ENCODE results near the gene IFIT2. TPM values are rescaled to one million over a fixed set of nuclear protein-coding genes. Genes with fewer than 3 reads are reported as not detected.

Gene IFIT2
- total RNA-seq, 4 donors from 2014 or later: 0.67 to 2.2 (median 1.9) TPM

- DNase-seq (ENCODE audit: low spot score in 2 of 2): no peak
- 72 to 75% methylated on average over 6 of the region's 6 CpGs for WGBS, 2 donors
- intact Hi-C loops (cut with DNase I; ENCODE audit: low total_unique reads): no loop called here
- no peak for TF ChIP-seq CTCF (IDR thresholded peaks at IDR 0.05)
- TF ChIP-seq POLR2A (IDR thresholded peaks at IDR 0.05): no peak
- H3K4me3 ChIP-seq (ENCODE audit: low read depth, poor library complexity, severe bottlenecking): no peak overlapping the region
These were observed 35.6 kb downstream of the IFIT2 start for GRCh38 chr10:89337484-89337883.

GRCh38 chr10:89338713-89339112 lies 36.9 kb downstream of the IFIT2 start:
- intact Hi-C loops (cut with DNase I; ENCODE audit: low total_unique reads): no loop called here
- TF ChIP-seq POLR2A (IDR thresholded peaks at IDR 0.05) (no peak), CTCF (IDR thresholded peaks at IDR 0.05) (no peak)
- no peak overlapping the region for H3K4me3 ChIP-seq (ENCODE audit: low read depth, poor library complexity, severe bottlenecking)
- 95 to 98% methylated on average over 3 of the region's 3 CpGs for WGBS, 2 donors
- no peak for DNase-seq (ENCODE audit: low spot score in 2 of 2)

GRCh38 chr10:89339875-89340274 lies 38.0 kb downstream of the IFIT2 start:
- no peak overlapping the region for H3K4me3 ChIP-seq (ENCODE audit: low read depth, poor library complexity, severe bottlenecking)
- intact Hi-C loops (cut with DNase I; ENCODE audit: low total_unique reads): no loop called here
- WGBS, 2 donors: 74 to 96% methylated on average over 3 to 4 of the region's 4 CpGs
- no peak for DNase-seq (ENCODE audit: low spot score in 2 of 2)
- TF ChIP-seq CTCF (IDR thresholded peaks at IDR 0.05) (no peak), POLR2A (IDR thresholded peaks at IDR 0.05) (no peak)

- intact Hi-C loops (cut with DNase I; ENCODE audit: low total_unique reads): no loop called here
- H3K4me3 ChIP-seq (ENCODE audit: low read depth, poor library complexity, severe bottlenecking): no peak overlapping the region
- DNase-seq (ENCODE audit: low spot score in 2 of 2): no peak
- WGBS, 2 donors: 92 to 93% methylated on average over 3 of the region's 3 CpGs
- no peak for TF ChIP-seq CTCF (IDR thresholded peaks at IDR 0.05)
- no peak for TF ChIP-seq POLR2A (IDR thresholded peaks at IDR 0.05)
These were observed 39.8 kb downstream of the IFIT2 start for GRCh38 chr10:89341649-89342048.

GRCh38 chr10:89342206-89342958 lies 40.5 kb downstream of the IFIT2 start:
- intact Hi-C loops (cut with DNase I; ENCODE audit: low total_unique reads): no loop called here
- 66% methylated on average over 3 of the region's 3 CpGs for WGBS, 2 donors
- DNase-seq (ENCODE audit: low spot score in 2 of 2): peak; percentile 71 to 93
- H3K4me3 ChIP-seq (ENCODE audit: low read depth, poor library complexity, severe bottlenecking): no peak overlapping the region
- no peak for TF ChIP-seq CTCF (IDR thresholded peaks at IDR 0.05)
- TF ChIP-seq POLR2A (IDR thresholded peaks at IDR 0.05): no peak
